Gastroesophageal sphincter (tissue), 3 donors: ENCODE data around the gene CNNM4.

Experiments
- CTCF ChIP-seq, 4 experiments: fragments of 200-600 bp in 2 of 4; fragments of 450-650 bp in 2 of 4; sonication (generic) in 1 of 4; IDR thresholded peaks; one replicate each; pipeline ENCODE4 v1.5.1; 2017 to 2019; ENCODE audit warnings: antibody characterized with exemption in 4 of 4, mild to moderate bottlenecking in 2 of 4, moderate library complexity in 2 of 4
- POLR2A ChIP-seq, 2 donors: fragments of 450-650 bp; IDR thresholded peaks; one replicate each; pipeline ENCODE4 v1.6.1; 2017; ENCODE audit warnings: antibody characterized with exemption in 2 of 2, mild to moderate bottlenecking in 2 of 2, moderate library complexity in 1 of 2

GRCh38 chr2:96819876-96820511, 59.3 kb downstream of the CNNM4 start:
- TF ChIP-seq CTCF (IDR thresholded peaks at IDR 0.05): no peak
- no peak for TF ChIP-seq POLR2A (IDR thresholded peaks at IDR 0.05)
